ENCODE data around the gene VPS35L.
"Not testable (repeated sequence)": the region's sequence is repeated elsewhere in the genome, so short reads cannot be mapped to it uniquely, and the experiment has no call there.

The VPS35L gene

GRCh38 chr16:19660432-19660831 is 104.9 kb downstream of the VPS35L start:
- DNase-seq, result no peak

DNA sequence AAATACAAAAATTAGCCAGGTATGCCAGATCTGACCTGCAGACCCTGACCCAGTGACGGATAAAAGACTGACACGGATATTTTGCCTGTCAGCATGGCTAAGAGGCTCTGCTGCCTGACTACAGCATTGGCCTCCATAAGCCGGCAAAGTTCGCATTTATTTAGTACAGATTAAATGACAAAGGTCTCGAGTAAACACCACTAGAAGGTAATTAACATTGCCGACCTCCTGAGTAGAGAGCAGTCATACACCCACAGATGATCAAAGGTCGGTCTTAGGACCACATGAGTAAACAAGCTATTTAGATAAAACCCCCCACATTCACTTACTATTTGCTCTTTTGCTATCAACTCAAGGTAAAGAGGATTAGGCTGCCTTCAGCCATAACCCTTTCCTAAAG is 106.8 kb downstream of the VPS35L start:
- no peak for DNase-seq

- no peak for DNase-seq
Measured at GRCh38 chr16:19664166-19664565, 108.7 kb downstream of the VPS35L start.

- not testable (repeated sequence) for DNase-seq
Measured at GRCh38 chr16:19665313-19665712, 109.8 kb downstream of the VPS35L start.

GRCh38 chr16:19666477-19666876 is 111.0 kb downstream of the VPS35L start:
- no peak for DNase-seq

DNA sequence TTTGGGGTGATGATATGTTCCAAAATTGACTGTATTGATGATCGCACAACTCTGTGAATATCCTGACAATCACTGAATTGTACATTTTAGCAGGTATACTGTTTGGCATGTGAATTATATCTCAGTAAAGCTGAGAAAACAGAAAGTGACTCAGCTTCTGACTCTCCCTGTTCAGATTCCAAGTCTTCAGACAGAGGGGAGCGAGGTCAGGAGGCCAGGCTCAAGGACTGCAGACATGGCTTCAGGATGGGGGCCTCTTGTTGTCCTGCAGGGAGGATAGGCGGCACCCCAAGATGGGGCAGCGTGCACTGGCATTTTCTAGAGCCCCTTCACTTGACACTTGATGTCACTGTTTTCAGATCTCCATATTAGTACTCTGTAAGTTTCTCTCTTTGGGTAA is 116.9 kb downstream of the VPS35L start:
- DNase-seq, result no peak

- DNase-seq, result no peak
Measured at GRCh38 chr16:19674485-19674884, 119.0 kb downstream of the VPS35L start.

DNA sequence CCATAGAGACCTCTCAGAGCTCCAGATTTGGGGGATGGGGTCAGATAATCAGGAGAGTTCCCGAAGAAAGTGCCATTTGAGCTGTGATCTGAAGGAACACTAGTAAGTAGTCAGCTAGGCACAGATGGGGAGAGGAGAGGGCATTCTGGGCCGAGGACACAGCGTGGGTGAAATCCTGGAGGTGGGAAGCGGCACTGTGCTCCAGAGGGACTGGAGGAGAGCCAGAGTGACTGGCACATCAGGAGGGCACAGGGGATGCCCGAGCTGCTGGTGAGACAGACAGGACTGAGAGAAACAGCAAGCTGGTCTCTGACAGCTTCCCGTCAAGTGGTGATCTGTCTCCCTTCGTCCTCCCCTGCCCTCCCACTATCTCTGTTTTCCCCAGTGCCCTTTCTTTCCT is 121.9 kb downstream of the VPS35L start:
- no peak for DNase-seq

GRCh38 chr16:19678804-19679203 is 123.3 kb downstream of the VPS35L start:
- no peak for DNase-seq

DNA sequence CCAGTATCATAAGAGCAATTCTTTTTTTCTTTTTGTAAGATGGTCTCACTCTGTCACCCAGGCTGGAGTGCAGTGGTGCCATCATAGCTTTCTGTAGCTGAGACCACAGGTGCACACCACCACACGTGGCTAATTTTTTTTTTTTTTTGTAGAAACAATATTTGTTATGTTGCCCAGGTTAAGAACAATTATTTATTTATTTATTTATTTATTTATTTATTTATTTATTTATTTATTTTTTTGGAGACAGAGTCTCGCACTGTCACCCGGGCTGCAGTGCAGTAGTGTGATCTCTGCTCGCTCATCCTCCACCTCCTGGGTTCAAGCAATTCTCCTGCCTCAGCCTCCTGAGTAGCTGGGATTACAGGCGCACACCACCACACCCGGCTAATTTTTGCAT is 123.8 kb downstream of the VPS35L start:
- not testable (repeated sequence) for DNase-seq

- DNase-seq, result no peak
Measured at GRCh38 chr16:19680881-19681340, 125.4 kb downstream of the VPS35L start.

DNA sequence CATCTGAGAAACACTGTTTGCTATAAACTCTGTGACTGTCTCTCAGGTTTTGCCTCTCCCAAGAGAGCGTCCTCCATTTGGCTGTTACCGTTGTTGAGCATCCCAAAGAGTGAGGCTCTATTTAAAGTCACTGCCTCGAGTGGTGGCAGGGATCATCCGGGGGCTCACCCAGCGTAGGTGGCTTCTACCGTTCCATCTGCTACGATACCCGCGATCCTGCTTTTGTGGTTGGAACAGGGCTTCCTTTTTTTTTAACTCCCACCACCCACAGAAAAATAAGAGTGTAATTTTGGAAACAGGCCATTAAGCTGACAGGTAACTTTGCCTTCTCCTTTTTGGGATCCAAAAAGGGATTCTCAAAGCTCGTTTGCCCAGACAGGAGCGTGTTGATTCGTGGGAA is 126.1 kb downstream of the VPS35L start:
- no peak for DNase-seq

DNA sequence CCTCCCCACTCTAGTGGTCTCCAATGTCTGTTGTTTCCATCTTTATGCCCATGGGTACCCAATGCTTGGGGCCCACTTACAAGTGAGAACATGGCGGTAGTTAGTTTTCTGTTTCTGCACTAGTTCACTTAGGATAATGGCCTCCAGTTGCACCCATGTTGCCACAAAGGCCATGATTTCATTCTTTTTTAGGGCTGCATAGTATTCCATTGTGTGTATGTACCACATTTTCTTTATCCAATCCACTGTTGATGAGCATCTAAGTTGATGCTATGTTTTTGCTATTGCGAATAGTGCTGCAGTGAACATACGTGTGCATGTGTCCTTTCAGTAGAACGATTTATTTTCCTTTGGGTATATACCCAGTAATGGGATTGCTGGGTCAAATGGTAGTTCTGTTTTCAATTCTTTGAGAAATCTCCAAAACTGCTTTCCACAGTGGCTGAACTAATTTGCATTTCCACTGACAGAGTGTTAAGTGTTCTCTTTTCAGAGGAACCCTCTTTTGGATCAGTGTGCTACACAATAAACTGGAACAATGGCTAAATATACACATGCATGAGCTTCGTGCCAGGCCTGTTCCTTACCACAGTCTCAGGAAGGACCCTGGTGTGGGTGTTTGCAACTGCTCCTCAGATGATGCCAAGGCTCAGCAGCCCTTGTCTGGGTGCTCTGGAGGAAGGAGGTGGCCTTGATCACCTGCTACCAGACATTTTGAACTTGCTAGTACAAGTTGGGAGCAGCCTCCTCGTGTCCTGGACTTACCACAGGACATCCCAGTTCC is 128.1 kb downstream of the VPS35L start:
- no peak for DNase-seq

DNA sequence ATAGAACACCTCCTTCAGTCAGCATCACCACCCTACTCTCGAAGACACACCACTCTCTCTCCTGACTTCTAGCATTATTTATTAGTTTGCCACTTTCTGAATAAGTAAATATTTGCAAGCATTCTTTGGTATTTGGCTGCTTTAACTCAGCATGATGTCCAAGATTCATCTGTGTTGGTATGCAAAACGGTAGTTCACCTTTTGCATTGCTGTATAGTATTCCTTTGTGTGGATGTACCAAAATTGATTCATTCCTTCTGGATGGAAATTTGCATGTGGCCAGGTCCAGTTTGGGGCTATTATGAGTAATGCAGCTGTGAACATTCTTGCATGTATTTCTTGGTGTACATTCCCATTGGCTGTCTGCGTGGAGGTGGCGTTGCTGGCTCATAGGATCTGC is 129.7 kb downstream of the VPS35L start:
- DNase-seq, result no peak

GRCh38 chr16:19687279-19687678 is 131.8 kb downstream of the VPS35L start:
- DNase-seq, result no peak

DNA sequence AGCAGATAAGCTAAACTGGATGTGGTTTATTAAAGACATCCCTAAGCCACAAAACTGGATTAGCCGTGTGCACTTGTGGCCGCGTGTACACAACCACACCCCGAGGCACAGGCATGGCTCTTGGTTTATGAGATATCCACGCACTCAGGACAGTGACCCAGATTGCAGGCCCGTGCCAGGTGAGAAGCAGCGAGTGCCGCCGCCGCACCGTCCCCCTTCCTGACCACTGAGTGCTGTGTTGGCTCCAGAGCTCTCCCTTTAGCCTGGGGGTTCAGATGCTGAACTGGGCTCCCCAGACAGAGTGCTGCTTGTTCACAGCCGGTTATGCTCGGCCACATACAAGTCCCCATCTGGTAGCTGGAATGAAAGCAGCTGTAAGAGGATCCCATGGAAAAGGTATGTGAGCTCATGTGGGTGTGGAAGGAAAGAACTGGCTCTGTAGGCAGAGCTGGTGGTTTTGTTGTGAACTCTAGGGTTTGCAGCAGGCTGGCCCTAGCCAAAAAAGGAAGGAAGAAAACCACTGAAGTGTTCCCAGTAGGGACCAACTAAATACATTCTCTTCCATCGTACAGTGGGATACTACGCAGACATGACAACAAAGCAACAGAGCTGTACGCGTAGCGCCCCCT is 133.0 kb downstream of the VPS35L start:
- no peak for DNase-seq

DNA sequence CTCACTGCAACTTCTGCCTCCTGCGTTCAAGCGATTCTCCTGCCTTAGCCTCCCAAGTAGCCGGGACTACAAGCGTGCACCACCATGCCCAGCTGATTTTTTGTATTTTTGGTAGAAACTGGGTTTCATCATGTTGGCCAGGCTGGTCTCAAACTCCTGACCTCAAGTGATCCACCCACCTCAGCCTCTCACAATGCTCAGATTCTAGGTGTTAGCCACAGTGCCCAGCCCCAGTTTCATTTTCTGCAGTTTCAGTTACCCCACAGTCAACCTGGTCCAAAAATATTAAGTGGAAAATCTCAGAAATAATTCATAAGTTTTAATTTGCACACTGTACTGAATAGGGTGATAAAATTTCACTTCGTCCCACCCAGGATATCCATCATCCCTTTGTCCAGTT is 133.8 kb downstream of the VPS35L start:
- no peak for DNase-seq

DNA sequence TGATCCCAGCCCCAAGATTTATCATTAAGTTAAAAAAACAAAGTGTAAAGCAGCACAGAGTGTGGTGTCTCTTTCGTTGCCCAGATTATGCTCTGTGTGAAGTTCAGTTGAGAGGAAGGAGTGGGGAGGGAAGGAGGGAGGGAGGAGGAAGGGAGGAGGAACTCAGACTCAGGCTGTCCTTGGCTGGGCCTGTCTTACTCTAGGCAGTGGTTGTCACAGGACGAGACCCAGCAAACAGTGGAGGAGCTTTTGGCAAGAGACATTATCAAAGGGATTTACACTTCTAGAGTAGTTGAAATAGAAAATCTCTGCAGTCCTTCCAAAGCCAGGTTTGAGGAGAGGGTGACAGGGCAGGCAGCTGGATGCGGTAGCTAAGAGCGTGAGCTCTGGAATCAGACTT is 134.7 kb downstream of the VPS35L start:
- no peak for DNase-seq

- DNase-seq, result no peak
Measured at GRCh38 chr16:19691161-19691711, 135.7 kb downstream of the VPS35L start.

DNA sequence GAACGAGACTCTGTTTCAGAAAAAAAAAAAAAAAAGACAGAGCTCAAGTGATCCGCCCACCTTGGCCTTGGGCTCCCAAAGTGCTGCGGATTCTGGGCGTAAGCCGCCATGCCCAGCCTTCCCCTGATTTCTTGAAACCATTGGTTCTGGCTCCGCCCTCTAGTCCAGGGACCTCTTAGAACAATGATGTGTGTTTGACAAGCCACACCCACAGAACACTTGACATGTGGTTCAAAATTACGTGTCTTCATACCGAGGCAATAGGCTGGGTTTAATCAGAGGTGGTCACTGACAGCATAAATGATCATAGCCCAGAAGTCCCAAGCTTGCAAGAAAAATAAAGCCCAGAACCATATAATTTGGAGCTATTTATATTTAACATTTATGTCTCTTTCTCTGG is 139.5 kb downstream of the VPS35L start:
- DNase-seq, result no peak

DNA sequence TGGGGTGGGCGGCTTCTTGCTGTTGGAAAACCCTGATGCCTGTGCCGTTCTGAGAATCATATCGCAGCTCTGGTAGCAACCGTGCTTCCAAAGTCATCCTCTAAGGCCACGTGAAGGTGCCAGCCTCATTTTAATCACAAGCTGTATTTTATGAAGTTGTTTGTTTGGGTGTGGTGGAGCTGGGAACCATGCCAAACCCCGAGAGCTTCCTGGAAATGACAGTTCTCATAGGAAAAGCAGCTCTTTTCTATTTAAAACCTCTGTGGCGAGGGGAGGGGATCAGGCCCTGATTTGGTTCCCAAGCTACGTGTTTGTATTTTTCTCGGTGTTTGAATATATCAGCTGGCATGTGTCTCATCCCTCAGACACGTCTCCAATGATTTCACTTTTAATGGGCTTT is 140.8 kb downstream of the VPS35L start:
- peak; percentile 64 for DNase-seq

- no peak for DNase-seq
Measured at GRCh38 chr16:19696961-19697360, 141.5 kb downstream of the VPS35L start.

- DNase-seq, result no peak
Measured at GRCh38 chr16:19697756-19698318, 142.3 kb downstream of the VPS35L start.

All from CD4-positive, alpha-beta T cell treated with Interleukin-12 subunit alpha and Interleukin-12 subunit beta, for 1 hour (primary cell).